Activated T-cell treated with anti-CD3 and anti-CD28 coated beads, Interleukin-2, amount 50 U/mL, for 1 hour (primary cell): Measurements from ENCODE around the gene TAOK2.
"Not testable (repeated sequence)": the region's sequence is repeated elsewhere in the genome, so short reads cannot be mapped to it uniquely, and the experiment has no call there.

ENCODE experiments used
- DNase-seq: peaks from one replicate; pipeline ENCODE4 v3.0.0-alpha.2; 2020

TAOK2 gene

GRCh38 chr16:29973384-29974246 lies at the start of gene TAOK2:
Gene TAOK2, plus strand, starts transcription at chr16:29973868. Its CDS starts 3,905 bp downstream, at chr16:29977773.
- DNase-seq: peak; percentile 90

DNA sequence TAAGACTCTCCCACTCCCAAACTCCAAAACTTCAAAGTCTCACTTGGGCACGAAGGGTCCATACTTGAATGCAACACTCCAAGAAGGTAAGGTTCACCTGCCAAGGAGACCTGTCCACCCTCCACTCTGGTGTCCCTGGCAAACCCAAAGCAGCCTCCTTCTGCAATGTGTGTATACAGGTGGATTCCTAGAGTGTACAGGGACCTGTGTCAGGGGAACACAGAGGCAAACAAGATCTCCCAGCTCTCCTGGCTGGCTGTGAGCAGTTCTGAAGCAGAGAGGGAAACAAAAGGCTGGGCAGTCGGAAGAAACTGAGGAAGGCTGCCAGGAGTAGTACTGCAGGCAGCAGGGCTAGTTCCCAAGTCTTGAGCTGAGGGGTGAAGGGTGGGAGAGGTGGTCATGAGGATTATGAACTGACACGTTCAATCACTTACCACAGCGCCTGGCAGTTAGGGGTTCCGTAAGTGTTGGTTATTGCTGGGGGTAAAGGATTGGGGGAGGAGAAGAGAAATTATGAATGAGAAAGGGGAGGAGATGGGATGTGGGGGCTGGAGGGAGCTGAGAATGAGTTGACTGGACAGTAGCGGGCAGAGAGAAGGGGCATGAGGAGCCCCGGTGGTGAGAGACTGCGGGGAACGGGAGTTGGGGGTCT lies 48.4 kb upstream of the TAOK2 start:
- DNase-seq: no peak

- DNase-seq: peak; percentile 98
Measured at GRCh38 chr16:29925781-29926710, 47.6 kb upstream of the TAOK2 start, which contains the start of gene KCTD13. Gene KCTD13, minus strand, starts transcription at chr16:29926226. Its CDS starts 193 bp downstream, at chr16:29926033.

DNA sequence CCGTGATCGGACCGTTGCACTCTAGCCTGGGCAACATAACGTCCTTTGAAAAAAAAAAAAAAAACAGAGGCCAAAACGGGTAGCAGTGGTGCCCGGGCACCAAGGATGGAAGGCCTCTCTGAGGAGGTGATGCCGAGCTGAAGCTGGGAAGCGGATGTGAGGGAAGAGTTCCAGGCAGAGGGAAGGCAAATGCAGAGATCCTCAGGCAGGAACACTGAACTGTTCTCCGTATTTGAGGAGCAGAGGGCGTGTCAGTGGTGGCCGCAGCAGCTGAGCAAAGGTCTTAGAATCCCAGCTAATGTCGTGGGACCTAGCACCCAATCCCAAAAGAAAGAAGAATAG lies 47.0 kb upstream of the TAOK2 start:
- no peak for DNase-seq

DNA sequence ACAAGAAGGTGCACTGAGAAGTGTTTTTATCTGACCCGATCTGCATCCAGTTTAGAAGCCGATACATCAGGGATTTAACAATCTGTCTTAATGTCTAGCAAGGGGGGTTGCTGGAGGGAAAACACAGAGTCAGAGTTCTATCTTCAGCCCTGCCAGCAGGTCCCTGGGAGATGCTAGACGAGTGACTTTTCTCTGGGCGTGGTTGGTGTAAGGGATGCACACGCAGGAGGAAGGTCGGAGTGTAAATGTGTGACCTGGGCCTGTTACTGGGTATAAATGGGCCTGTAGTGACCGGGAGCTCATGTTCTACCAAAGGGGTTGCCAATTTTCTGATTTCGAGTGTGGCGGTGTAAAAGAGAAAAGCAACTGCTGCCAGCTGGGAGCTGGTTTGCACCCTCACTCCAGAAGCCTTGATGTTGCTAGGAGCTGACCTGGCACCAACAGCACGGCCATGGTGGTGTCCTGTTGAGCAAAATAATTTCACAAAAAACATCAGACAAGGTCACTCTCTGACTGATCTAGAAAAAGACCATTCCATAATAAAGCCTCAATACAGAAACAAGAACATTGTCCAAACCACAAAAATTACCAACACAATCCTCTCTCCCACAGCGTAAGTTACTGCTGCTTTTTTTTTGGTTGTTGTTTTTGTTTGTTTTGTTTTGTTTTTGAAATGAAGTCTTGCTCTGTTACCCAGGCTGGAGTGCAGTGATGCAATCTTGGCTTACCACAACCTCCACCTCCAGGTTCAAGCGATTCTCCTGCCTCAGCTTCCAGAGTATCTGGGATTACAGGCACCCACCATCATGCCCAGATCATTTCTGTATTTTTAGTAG lies 46.4 kb upstream of the TAOK2 start:
- DNase-seq: no peak

GRCh38 chr16:29931750-29932149 lies 41.9 kb upstream of the TAOK2 start:
- not testable (repeated sequence) for DNase-seq

- DNase-seq: no peak
Measured at GRCh38 chr16:29940656-29941055, 33.0 kb upstream of the TAOK2 start.

DNA sequence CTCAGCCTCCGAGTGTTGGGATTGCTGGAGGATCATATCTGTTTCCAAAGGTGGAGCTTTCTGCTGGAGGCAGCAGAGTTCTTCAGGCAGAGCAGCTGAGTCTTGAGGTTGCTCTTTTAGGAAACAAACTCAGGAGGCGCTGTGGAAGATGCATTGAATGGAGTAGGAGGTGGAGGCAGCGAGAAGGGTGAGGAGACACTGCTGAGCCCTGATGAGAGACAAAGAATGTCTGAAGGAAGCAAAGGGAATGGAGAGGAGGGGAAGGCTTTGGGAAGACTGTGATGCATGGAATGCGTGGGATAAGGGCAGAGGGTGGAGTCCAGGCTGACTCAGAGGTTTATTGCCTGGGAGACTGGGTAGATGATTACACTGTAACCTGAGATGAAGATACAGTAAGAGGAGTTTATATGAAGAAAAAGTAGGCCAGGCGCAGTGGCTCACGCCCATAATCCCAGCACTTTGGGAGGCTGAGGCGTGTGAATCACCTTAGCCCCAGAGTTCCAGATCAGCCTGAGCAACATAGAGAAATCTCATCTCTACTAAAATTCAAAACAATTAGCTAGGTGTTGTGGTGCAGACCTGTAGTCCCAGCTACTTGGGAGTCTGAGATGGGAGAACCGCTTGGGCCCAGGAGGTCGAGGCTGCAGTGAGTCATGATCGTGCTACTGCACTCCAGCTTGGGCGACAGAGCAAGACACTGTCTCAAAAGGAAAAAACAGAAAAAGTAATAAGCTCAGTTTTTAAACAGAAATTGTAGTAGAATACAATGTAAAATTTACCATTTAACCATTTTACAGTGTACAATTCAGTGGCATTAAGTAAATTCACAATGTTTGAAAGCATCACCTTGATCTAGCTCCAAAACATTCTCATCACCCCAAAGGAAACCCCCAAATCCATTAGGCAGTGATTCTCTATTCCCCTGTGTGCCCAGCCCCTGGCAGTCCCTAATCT lies 29.5 kb upstream of the TAOK2 start:
- no peak for DNase-seq

GRCh38 chr16:29947897-29948296 lies 25.8 kb upstream of the TAOK2 start:
- no peak for DNase-seq

DNA sequence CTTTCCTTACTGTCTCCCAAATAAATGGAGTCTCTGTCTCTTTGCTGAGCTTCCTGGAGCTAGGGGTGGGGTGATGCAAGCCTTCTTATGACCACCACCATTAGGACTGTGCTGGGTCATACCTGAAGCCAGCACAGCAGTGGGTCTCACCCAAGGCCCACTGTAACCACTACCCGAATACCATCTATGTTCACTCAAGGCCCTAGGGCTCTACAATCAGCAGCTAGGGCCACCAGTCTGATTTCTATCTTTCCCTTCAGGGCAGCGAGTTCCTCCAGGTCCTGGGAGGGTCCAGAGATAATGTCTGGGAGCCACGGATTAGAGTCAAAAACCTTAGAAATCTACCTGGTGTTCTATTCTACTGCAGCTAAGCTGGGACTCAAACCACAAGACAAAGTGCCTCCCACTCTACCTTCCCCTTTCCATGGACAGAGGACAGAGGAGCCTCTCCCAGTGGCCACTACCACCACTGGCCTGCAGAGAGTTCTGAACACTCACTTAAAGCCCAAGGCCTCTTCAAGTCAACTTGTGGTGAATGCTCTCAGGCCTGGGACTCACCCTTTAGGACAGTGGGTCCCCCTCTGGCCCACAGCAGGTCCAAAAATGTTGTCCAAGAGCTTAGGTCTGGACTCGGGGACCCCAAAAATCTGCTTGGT lies 22.7 kb upstream of the TAOK2 start:
- no peak for DNase-seq

GRCh38 chr16:29951625-29952365 lies 21.9 kb upstream of the TAOK2 start:
- no peak for DNase-seq

DNA sequence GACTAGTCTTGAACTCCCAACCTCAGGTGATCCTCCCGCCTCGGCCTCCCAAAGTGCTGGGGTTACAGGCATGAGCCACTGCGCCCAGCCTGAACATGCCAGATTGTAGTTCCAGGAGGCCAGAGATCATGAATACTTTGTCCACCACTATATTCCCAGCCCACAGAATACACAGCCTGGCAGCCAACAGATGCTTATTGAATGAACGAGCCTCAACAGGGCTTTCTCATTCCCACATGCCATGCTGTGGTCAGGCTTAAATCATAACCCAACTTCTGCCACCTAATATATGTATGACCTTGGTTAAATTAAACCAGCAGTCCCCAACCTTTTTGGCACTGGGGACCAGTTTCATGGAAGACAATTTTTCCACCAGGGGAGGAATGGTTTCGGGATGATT lies 14.9 kb upstream of the TAOK2 start:
- no peak for DNase-seq

DNA sequence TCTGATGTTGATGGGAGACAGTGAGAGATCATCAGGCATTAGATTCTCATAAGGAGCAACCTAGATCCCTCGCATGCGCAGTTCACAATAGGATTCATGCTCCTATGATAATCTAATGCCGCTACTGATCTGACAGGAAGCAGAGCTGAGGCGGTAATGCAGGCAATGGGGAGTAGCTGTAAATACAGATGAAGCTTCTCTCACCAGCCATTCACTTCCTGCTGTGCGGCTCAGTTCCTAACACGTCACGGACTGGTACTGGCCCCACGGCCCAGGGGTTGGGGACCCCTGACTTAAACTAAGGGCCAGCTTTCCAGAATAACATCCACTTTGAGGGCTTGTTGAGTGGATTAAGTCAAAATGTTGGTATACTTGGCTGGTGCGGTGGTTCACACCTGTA lies 14.4 kb upstream of the TAOK2 start:
- no peak for DNase-seq

- DNase-seq: not testable (repeated sequence)
Measured at GRCh38 chr16:29959821-29960220, 13.8 kb upstream of the TAOK2 start.

- DNase-seq: no peak
Measured at GRCh38 chr16:29961127-29961478, 12.6 kb upstream of the TAOK2 start.

GRCh38 chr16:29961479-29962343 lies 12.0 kb upstream of the TAOK2 start, which contains the start of gene TMEM219:
Gene TMEM219, plus strand, starts transcription at chr16:29962079. Its CDS starts 1,065 bp downstream, at chr16:29963144.
- DNase-seq: peak; percentile 98

GRCh38 chr16:29962344-29962994 lies 11.2 kb upstream of the TAOK2 start:
- no peak for DNase-seq
